Measurements from ENCODE around the gene PCNX1. TPM values are rescaled to one million over a fixed set of nuclear protein-coding genes. Genes with fewer than 3 reads are reported as not detected.
A peak's percentile ranks its signal among the peaks of the same experiment; 100 is the strongest.

Gene PCNX1
- total and polyA plus RNA-seq, 2 experiments from 2014 or later, result 6.9 to 33.5 TPM

DNA sequence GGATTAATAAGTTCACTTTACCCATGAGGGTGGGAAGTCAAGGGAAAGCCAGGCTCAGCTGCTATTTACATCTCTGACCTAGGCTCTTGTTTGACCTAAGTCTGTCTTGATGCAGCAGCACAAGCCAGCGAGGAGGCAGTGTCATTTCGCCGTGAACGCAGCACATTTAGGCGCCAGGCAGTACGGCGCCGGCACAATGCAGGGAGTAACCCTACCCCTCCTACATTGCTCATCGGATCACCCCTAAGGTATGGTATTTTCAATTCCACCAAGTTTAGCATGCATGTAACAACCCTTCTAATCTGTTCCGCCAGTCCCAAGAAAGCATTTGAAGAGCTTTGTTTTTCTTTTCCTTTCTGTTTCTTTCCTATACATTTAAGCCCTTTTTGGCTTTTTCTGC, 81.2 kb downstream of the PCNX1 start:
- WGBS, 2 experiments (ENCODE audit: low coverage in 1 of 2, low lambda C conversion rate in 2 of 2, missing lambda C conversion rate in 2 of 2), result 97% methylated on average over 10 of the region's 10 CpGs
- H3K4me1 ChIP-seq (ENCODE audit: insufficient read depth), result no peaks in the 10 kb centered on the region
- no peak overlapping the region for H3K9ac ChIP-seq
- no peaks in the 10 kb centered on the region for H4K20me1 ChIP-seq (ENCODE audit: insufficient read depth)
- H3K27ac ChIP-seq, result no peak overlapping the region
- H3K4me3 ChIP-seq, result no peak overlapping the region
- H3K79me2 ChIP-seq (ENCODE audit: insufficient read depth), result peaks cover 58% of the 10 kb centered on the region
- in situ Hi-C loops (cut with MboI), result no loop called here
- DNase-seq, result no peak
- no peaks in the 10 kb centered on the region for H3K9me2 ChIP-seq (ENCODE audit: insufficient read depth)
- no peaks in the 10 kb centered on the region for H3F3A ChIP-seq (ENCODE audit: insufficient read depth)
- no peaks in the 10 kb centered on the region for H3K9me3 ChIP-seq (ENCODE audit: low read depth)
- no peaks in the 10 kb centered on the region for H3K27me3 ChIP-seq (replicated peaks; ENCODE audit: insufficient read depth)
- 0 out of 2 replicates have a peak, but pooled peaks cover 4% of the 10 kb centered on the region for H3K36me3 ChIP-seq (ENCODE audit: low read depth)
- TF ChIP-seq EZH2phosphoT487 (IDR thresholded peaks at IDR 0.05; ENCODE audit: insufficient read depth, low read depth), result no peak
- no peak for TF ChIP-seq EZH2 (IDR thresholded peaks at IDR 0.05; ENCODE audit: insufficient read depth, poor library complexity, severe bottlenecking)
- no peak overlapping the region for H3K4me2 ChIP-seq (ENCODE audit: unreplicated experiment)
- H2AFZ ChIP-seq, result no peak overlapping the region

DNA sequence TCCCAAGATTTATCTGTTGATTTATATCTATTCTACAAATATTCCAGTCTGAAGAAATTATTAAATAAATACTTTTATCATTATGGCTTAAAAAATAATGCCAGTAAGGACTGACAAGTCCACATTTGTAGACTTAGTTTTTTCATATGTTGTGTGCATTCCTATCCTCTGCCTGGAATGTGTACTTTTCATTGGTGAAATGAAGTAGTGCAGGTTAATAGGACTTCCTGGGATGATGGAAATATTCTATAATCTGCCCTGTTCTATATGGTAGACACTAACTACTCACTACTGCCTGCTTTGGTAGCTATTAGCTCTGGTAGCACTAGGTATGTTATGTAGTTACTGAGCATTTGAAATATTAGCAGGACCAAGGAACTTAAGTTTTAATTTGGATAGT, 86.7 kb downstream of the PCNX1 start:
- peaks cover 20% of the 10 kb centered on the region; the same call in 1 of the 2 replicates for H3K79me2 ChIP-seq (ENCODE audit: insufficient read depth)
- no peaks in the 10 kb centered on the region for H3K27me3 ChIP-seq (replicated peaks; ENCODE audit: insufficient read depth)
- H4K20me1 ChIP-seq (ENCODE audit: insufficient read depth), result no peaks in the 10 kb centered on the region
- H3K4me3 ChIP-seq, result no peak overlapping the region
- no peak overlapping the region for H2AFZ ChIP-seq
- TF ChIP-seq EZH2 (IDR thresholded peaks at IDR 0.05; ENCODE audit: insufficient read depth, poor library complexity, severe bottlenecking) (no peak), EZH2phosphoT487 (IDR thresholded peaks at IDR 0.05; ENCODE audit: insufficient read depth, low read depth) (no peak)
- no peak for DNase-seq
- no peak overlapping the region for H3K4me2 ChIP-seq (ENCODE audit: unreplicated experiment)
- no peaks in the 10 kb centered on the region for H3K4me1 ChIP-seq (ENCODE audit: insufficient read depth)
- peaks cover 14% of the 10 kb centered on the region for H3K36me3 ChIP-seq (ENCODE audit: low read depth)
- no peak overlapping the region for H3K9ac ChIP-seq
- in situ Hi-C loops (cut with MboI), result no loop called here
- no peak overlapping the region for H3K27ac ChIP-seq
- H3F3A ChIP-seq (ENCODE audit: insufficient read depth), result no peaks in the 10 kb centered on the region
- H3K9me3 ChIP-seq (ENCODE audit: low read depth), result no peaks in the 10 kb centered on the region
- H3K9me2 ChIP-seq (ENCODE audit: insufficient read depth), result no peaks in the 10 kb centered on the region

GRCh38 chr14:70995211-70995610, 88.0 kb downstream of the PCNX1 start:
- DNase-seq, result no peak
- Histone ChIP-seq H3K27ac (no peak overlapping the region), H3K9me3 (ENCODE audit: low read depth) (no peaks in the 10 kb centered on the region), H3K79me2 (ENCODE audit: insufficient read depth) (peaks cover 31% of the 10 kb centered on the region; the same call in 1 of the 2 replicates), H3K4me3 (no peak overlapping the region), H3F3A (ENCODE audit: insufficient read depth) (no peaks in the 10 kb centered on the region), H3K27me3 (replicated peaks; ENCODE audit: insufficient read depth) (no peaks in the 10 kb centered on the region), H3K4me1 (ENCODE audit: insufficient read depth) (no peaks in the 10 kb centered on the region), H4K20me1 (ENCODE audit: insufficient read depth) (no peaks in the 10 kb centered on the region), H3K36me3 (ENCODE audit: low read depth) (peaks cover 14% of the 10 kb centered on the region), H2AFZ (no peak overlapping the region), H3K9ac (no peak overlapping the region), H3K9me2 (ENCODE audit: insufficient read depth) (no peaks in the 10 kb centered on the region), H3K4me2 (ENCODE audit: unreplicated experiment) (no peak overlapping the region)
- in situ Hi-C loops (cut with MboI), result no loop called here
- no peak for TF ChIP-seq EZH2phosphoT487 (IDR thresholded peaks at IDR 0.05; ENCODE audit: insufficient read depth, low read depth)
- TF ChIP-seq EZH2 (IDR thresholded peaks at IDR 0.05; ENCODE audit: insufficient read depth, poor library complexity, severe bottlenecking), result no peak
- WGBS, 2 experiments (ENCODE audit: low coverage in 1 of 2, low lambda C conversion rate in 2 of 2, missing lambda C conversion rate in 2 of 2), result 100% methylated on average over 1 of the region's 1 CpG

GRCh38 chr14:70995671-70996070, 88.4 kb downstream of the PCNX1 start:
- Histone ChIP-seq H3K36me3 (ENCODE audit: low read depth) (peaks cover 14% of the 10 kb centered on the region), H3K4me2 (ENCODE audit: unreplicated experiment) (no peak overlapping the region), H4K20me1 (ENCODE audit: insufficient read depth) (no peaks in the 10 kb centered on the region), H3F3A (ENCODE audit: insufficient read depth) (no peaks in the 10 kb centered on the region), H3K4me1 (ENCODE audit: insufficient read depth) (no peaks in the 10 kb centered on the region), H3K9me3 (ENCODE audit: low read depth) (no peaks in the 10 kb centered on the region), H3K9me2 (ENCODE audit: insufficient read depth) (no peaks in the 10 kb centered on the region), H3K27ac (no peak overlapping the region), H3K4me3 (no peak overlapping the region), H2AFZ (no peak overlapping the region), H3K79me2 (ENCODE audit: insufficient read depth) (peaks cover 36% of the 10 kb centered on the region; the same call in 1 of the 2 replicates), H3K9ac (no peak overlapping the region), H3K27me3 (replicated peaks; ENCODE audit: insufficient read depth) (no peaks in the 10 kb centered on the region)
- TF ChIP-seq EZH2 (IDR thresholded peaks at IDR 0.05; ENCODE audit: insufficient read depth, poor library complexity, severe bottlenecking) (no peak), EZH2phosphoT487 (IDR thresholded peaks at IDR 0.05; ENCODE audit: insufficient read depth, low read depth) (no peak)
- WGBS, 2 experiments (ENCODE audit: low coverage in 1 of 2, low lambda C conversion rate in 2 of 2, missing lambda C conversion rate in 2 of 2), result 83 to 86% methylated on average over 3 of the region's 3 CpGs
- DNase-seq, result peak; percentile 11
- in situ Hi-C loops (cut with MboI), result no loop called here

- no peak overlapping the region for H3K4me3 ChIP-seq
- no peaks in the 10 kb centered on the region for H4K20me1 ChIP-seq (ENCODE audit: insufficient read depth)
These were observed 91.9 kb downstream of the PCNX1 start for GRCh38 chr14:70999117-70999516.

More at GRCh38 chr14:70999117-70999516, 91.9 kb downstream of the PCNX1 start:
- Histone ChIP-seq H2AFZ (no peak overlapping the region), H3K79me2 (ENCODE audit: insufficient read depth) (peaks cover 57% of the 10 kb centered on the region), H3K4me1 (ENCODE audit: insufficient read depth) (peaks cover 4% of the 10 kb centered on the region), H3K9me2 (ENCODE audit: insufficient read depth) (no peaks in the 10 kb centered on the region), H3F3A (ENCODE audit: insufficient read depth) (peaks cover 8% of the 10 kb centered on the region), H3K27ac (no peak overlapping the region), H3K27me3 (replicated peaks; ENCODE audit: insufficient read depth) (no peaks in the 10 kb centered on the region), H3K9me3 (ENCODE audit: low read depth) (no peaks in the 10 kb centered on the region), H3K36me3 (ENCODE audit: low read depth) (peaks cover 14% of the 10 kb centered on the region), H3K9ac (no peak overlapping the region), H3K4me2 (ENCODE audit: unreplicated experiment) (peak overlapping the region; percentile 6)
- WGBS, 2 experiments (ENCODE audit: low coverage in 1 of 2, low lambda C conversion rate in 2 of 2, missing lambda C conversion rate in 2 of 2), result 98 to 100% methylated on average over 1 of the region's 1 CpG
- TF ChIP-seq EZH2 (IDR thresholded peaks at IDR 0.05; ENCODE audit: insufficient read depth, poor library complexity, severe bottlenecking) (no peak), EZH2phosphoT487 (IDR thresholded peaks at IDR 0.05; ENCODE audit: insufficient read depth, low read depth) (no peak)
- DNase-seq, result no peak
- in situ Hi-C loops (cut with MboI), result no loop called here

Measured in GM23248 (cell line).